Right lobe of liver (tissue), 6 donors: ENCODE measurements around the gene FAS. TPM values are rescaled to one million over a fixed set of nuclear protein-coding genes. Genes with fewer than 3 reads are reported as not detected.

ENCODE experiments used
- ATAC-seq, 4 donors: fragments of 200-7000 bp; cut with Tn5 transposase; one replicate each; pipeline ENCODE4 v1.9.1; 2020; ENCODE audit warnings: mild to moderate bottlenecking in 4 of 4, moderate library complexity in 4 of 4
- DNase-seq, 3 donors: peaks; one replicate each; pipeline ENCODE4 v3.0.0-alpha.2; 2020
- H3K27ac ChIP-seq, 3 donors: fragments of 200-600 bp; one replicate each; pipeline ENCODE4 v1.8.0; 2022
- H3K27me3 ChIP-seq, 2 donors: fragments of 200-600 bp; one replicate each; pipeline ENCODE4 v1.8.0; 2022
- H3K36me3 ChIP-seq, 4 donors: fragments of 200-600 bp; sonication (generic) in 1 of 4; one replicate each; pipeline versions ENCODE4 v1.5.1 to v1.8.0; 2017 to 2022; ENCODE audit warnings: control low read depth in 1 of 4
- H3K4me1 ChIP-seq, 4 donors: fragments of 200-600 bp; sonication (generic) in 1 of 4; one replicate each; pipeline versions ENCODE4 v1.5.1 to v1.8.0; 2017 to 2022; ENCODE audit warnings: control low read depth in 1 of 4
- H3K4me3 ChIP-seq, 3 donors: fragments of 200-600 bp; one replicate each; pipeline ENCODE4 v1.8.0; 2022
- H3K9me3 ChIP-seq, 4 donors: fragments of 200-600 bp; sonication (generic) in 1 of 4; one replicate each; pipeline versions ENCODE4 v1.5.1 to v1.8.0; 2017 to 2022; ENCODE audit warnings: control low read depth in 1 of 4
- CTCF ChIP-seq, 4 donors: fragments of 200-600 bp in 3 of 4; fragments of 450-650 bp in 1 of 4; IDR thresholded peaks; one replicate each; pipeline versions ENCODE4 v1.5.1 to v1.8.0; 2016 to 2022; ENCODE audit warnings: antibody characterized with exemption in 4 of 4, mild to moderate bottlenecking in 2 of 4
- POLR2A ChIP-seq: fragments of 450-650 bp; IDR thresholded peaks from one replicate; pipeline ENCODE4 v1.6.1; 2017; ENCODE audit warnings: antibody characterized with exemption, mild to moderate bottlenecking
- WGBS: methylation state at CpG from one replicate; pipeline ENCODE4 v1.1.6; 2018; ENCODE audit warnings: low coverage, low lambda C conversion rate; ENCODE audit not compliant: insufficient coverage; ENCODE audit errors: missing lambda C conversion rate; 5-methylcytosine and 5-hydroxymethylcytosine counted together
- intact Hi-C, 2 donors: fragments of 100-400 bp; cut with DNase I; formaldehyde crosslinking; loops; one replicate each; pipeline versions ENCODE4 v1.11.2 to v1.14.1; 2022
- total RNA-seq, 6 experiments: library from RNA; depleted of rRNA in 2 of 6; stranded (reverse); fragments of >200 nt in 2 of 6; fragmentation: NEBNext Ultra II Directional in 3 of 6; extraction: Animal tissue kit (Norgen Biotek cat#: 25700) in 3 of 6; gene quantifications; one replicate each; pipeline versions ENCODE4 v1.1.0 to v1.2.4, GENCODE V29; 2016 to 2023
- donor health status: DM: no; HTN: yes; CAD: no.
- donor health status: DM: no; HTN: no; CAD: no.
- donor health status: DM: no; HTN: no; CAD: no.
- donor health status: DM: no; HTN: yes; CAD: no.
- donor health status: DM: no; HTN: yes; CAD: no.

The FAS gene
- total RNA-seq, 6 experiments from 2014 or later = 9.0 to 22.3 (median 18.9) TPM

DNA sequence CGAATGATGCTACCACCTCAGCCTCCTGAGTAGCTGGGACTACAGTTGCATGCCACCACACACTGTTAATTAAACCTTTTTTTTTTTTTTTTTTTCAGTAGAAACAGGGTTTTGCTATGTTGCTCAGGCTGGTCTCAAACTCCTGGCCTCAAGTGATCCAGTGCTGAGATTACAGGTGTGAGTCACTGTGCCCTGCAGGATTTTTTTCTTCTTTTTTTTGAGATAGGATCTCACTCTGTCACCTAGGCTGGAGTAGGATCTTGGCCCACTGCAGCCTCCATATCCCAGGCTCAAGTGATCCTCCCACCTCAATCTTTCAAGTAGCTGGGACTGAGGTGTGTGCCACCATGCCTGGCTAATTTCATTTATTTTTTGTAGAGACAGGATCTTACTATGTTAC lies 44.4 kb upstream of the FAS start:
- Histone ChIP-seq H3K4me3 (no peak overlapping the region), H3K9me3 (no peaks in the 10 kb centered on the region), H3K27ac (no peak overlapping the region), H3K4me1 (peaks cover 0 to 18% (median 5%) of the 10 kb centered on the region in 4 donors), H3K36me3 (no peaks in the 10 kb centered on the region), H3K27me3 (no peaks in the 10 kb centered on the region)
- ATAC-seq = no peak
- intact Hi-C loops = no loop called here
- 86% methylated on average over 1 of the region's 1 CpG for WGBS
- no peak for TF ChIP-seq CTCF (IDR thresholded peaks at IDR 0.05)
- no peak for TF ChIP-seq POLR2A
- DNase-seq = no peak

DNA sequence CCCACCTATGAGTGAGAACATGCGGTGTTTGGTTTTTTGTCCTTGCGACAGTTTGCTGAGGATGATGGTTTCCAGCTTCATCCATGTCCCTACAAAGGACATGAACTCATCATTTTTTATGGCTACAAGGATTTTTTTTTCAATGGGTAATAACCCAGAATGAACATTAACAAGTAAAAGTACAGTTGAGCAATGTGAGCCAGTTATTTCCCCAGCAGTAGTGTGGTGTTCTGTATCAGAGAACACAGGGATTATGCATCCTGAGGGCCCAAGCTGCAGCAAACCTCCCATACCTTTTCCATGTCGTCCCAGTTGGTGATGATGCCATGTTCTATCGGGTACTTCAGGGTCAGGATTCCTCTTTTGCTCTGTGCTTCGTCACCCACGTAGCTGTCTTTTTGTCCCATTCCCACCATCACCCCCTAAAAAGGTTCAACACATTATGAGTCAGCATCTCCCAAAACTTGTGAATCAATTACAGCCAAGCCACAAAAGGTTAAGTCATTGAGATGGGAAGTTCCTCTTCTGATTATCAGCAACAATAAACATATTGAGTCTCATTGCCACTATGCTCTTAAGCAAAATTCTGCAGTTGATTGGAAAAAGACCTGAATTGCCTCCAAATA lies 43.5 kb upstream of the FAS start:
- H3K27me3 ChIP-seq = no peaks in the 10 kb centered on the region
- TF ChIP-seq POLR2A (no peak), CTCF (IDR thresholded peaks at IDR 0.05) (no peak)
- intact Hi-C loops = no loop called here
- H3K4me1 ChIP-seq = peaks cover 0 to 19% (median 5%) of the 10 kb centered on the region in 4 donors
- no peak overlapping the region for H3K27ac ChIP-seq
- no peaks in the 10 kb centered on the region for H3K9me3 ChIP-seq
- H3K4me3 ChIP-seq = no peak overlapping the region
- ATAC-seq = no peak
- no peaks in the 10 kb centered on the region for H3K36me3 ChIP-seq
- WGBS = 74% methylated on average over 6 of the region's 6 CpGs
- no peak for DNase-seq

- Histone ChIP-seq H3K4me1 (peaks cover 0 to 19% (median 5%) of the 10 kb centered on the region in 4 donors), H3K9me3 (no peaks in the 10 kb centered on the region), H3K36me3 (no peaks in the 10 kb centered on the region), H3K4me3 (no peak overlapping the region), H3K27ac (peak overlapping the region in 2 of 3 donors; percentile 45 to 46), H3K27me3 (no peaks in the 10 kb centered on the region)
- intact Hi-C loops = no loop called here
- WGBS = 39% methylated on average over 2 of the region's 2 CpGs
- ATAC-seq (peak in 3 of 4 donors; percentile 1 to 6 (median 3)), DNase-seq (no peak)
- TF ChIP-seq POLR2A (no peak), CTCF (IDR thresholded peaks at IDR 0.05) (no peak)
Observed at GRCh38 chr10:88949051-88949450, 41.5 kb upstream of the FAS start.

GRCh38 chr10:88949912-88950837 lies 40.4 kb upstream of the FAS start:
- Histone ChIP-seq H3K4me1 (peaks cover 0 to 19% (median 5%) of the 10 kb centered on the region in 4 donors), H3K27me3 (no peaks in the 10 kb centered on the region), H3K36me3 (no peaks in the 10 kb centered on the region), H3K9me3 (no peaks in the 10 kb centered on the region), H3K27ac (peak overlapping the region; percentile 56 to 83 (median 82)), H3K4me3 (peak overlapping the region in 2 of 3 donors; percentile 9 to 17)
- no peak for ATAC-seq
- DNase-seq = no peak
- TF ChIP-seq POLR2A (no peak), CTCF (IDR thresholded peaks at IDR 0.05) (no peak)
- intact Hi-C loops = no loop called here
- 67% methylated on average over 3 of the region's 3 CpGs for WGBS
